Measurements from ENCODE around the gene NHS. TPM values are rescaled to one million over a fixed set of nuclear protein-coding genes. Genes with fewer than 3 reads are reported as not detected.

NHS gene
- total RNA-seq, 1 donor from 2014 or later = 117 TPM

DNA sequence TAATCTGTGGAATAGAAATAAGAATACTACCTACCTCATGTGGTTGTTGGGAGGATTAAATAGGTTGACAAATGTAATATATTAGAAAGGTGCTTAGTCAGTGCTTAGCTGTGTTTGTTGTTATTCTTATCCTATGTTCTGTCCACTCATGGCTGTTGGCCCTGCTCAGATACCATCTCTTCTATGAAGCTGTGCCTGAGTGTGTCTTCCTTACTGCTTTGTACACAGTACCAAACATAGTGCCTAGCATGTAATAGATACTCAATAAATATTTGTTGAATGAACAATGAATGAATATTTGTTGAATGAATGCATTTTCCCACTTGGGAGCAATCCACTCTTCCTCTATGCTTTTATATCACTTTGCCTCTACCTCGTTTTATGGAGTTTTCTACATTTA lies 57.2 kb downstream of the NHS start:
- DNase-seq (ENCODE audit: low spot score, unreplicated experiment) = no peak
- Mint-ChIP-seq H3K9me3 (ENCODE audit: low read depth) (no peaks in the 10 kb centered on the region), H3K4me3 (ENCODE audit: low read depth) (no peak overlapping the region), H3K27me3 (no peaks in the 10 kb centered on the region), H3K36me3 (ENCODE audit: insufficient read depth) (no peaks in the 10 kb centered on the region), H3K27ac (no peak overlapping the region), H3K4me1 (ENCODE audit: low read depth) (peaks cover 15% of the 10 kb centered on the region)
- no peak for TF ChIP-seq CTCF (IDR thresholded peaks at IDR 0.05; ENCODE audit: unreplicated experiment)

DNA sequence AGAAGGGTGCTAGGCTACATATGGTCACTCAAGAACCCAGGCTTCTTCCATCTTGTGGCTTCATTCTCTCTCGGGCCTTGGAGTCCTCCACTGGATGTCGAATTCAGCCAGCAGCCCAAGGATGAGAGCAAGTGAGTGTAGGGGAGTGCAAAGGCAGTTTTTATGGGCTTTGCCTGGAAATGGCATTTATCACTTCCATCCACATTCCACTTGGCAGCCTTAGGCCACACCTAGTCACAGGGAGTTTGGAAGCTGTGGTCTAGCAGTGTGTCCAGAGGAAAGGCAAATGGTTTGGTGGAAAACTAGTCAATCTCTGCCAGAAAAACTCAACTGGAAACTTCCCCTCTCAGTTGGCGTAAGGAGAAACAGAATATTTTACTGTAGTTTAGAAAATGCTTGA lies 59.0 kb downstream of the NHS start:
- Mint-ChIP-seq H3K9me3 (ENCODE audit: low read depth) (no peaks in the 10 kb centered on the region), H3K36me3 (ENCODE audit: insufficient read depth) (no peaks in the 10 kb centered on the region), H3K27me3 (no peaks in the 10 kb centered on the region), H3K4me3 (ENCODE audit: low read depth) (no peak overlapping the region), H3K27ac (no peak overlapping the region), H3K4me1 (ENCODE audit: low read depth) (peaks cover 15% of the 10 kb centered on the region)
- DNase-seq (ENCODE audit: low spot score, unreplicated experiment) = no peak
- no peak for TF ChIP-seq CTCF (IDR thresholded peaks at IDR 0.05; ENCODE audit: unreplicated experiment)

GRCh38 chrX:17435476-17435875 lies 60.5 kb downstream of the NHS start:
- H3K27me3 Mint-ChIP-seq = no peaks in the 10 kb centered on the region
- peaks cover 18% of the 10 kb centered on the region for H3K4me1 Mint-ChIP-seq (ENCODE audit: low read depth)
- H3K27ac Mint-ChIP-seq = peak overlapping the region; percentile 88
- no peak for TF ChIP-seq CTCF (IDR thresholded peaks at IDR 0.05; ENCODE audit: unreplicated experiment)
- no peaks in the 10 kb centered on the region for H3K36me3 Mint-ChIP-seq (ENCODE audit: insufficient read depth)
- no peak for DNase-seq (ENCODE audit: low spot score, unreplicated experiment)
- no peak overlapping the region for H3K4me3 Mint-ChIP-seq (ENCODE audit: low read depth)
- no peaks in the 10 kb centered on the region for H3K9me3 Mint-ChIP-seq (ENCODE audit: low read depth)

DNA sequence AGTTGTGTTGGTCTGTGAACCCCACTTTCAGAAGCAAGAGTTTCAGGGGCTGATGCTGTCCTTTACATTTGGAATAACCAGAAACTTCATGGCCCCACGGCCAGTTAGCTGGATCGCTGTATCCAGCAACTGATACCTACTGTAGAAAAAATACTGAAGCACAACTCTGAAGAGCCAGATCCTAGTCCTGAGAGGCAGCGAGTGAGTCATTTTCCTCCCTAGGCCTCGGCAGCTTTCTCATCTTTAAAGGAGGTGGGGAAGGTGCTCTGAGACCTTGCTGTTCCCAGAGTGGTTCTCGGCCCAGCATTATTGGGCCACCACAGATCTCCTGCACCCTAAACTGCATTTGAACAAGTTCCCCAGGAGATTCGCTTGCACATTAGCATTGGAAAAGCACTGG lies 63.2 kb downstream of the NHS start:
- TF ChIP-seq CTCF (IDR thresholded peaks at IDR 0.05; ENCODE audit: unreplicated experiment) = no peak
- no peak overlapping the region for H3K27ac Mint-ChIP-seq

DNA sequence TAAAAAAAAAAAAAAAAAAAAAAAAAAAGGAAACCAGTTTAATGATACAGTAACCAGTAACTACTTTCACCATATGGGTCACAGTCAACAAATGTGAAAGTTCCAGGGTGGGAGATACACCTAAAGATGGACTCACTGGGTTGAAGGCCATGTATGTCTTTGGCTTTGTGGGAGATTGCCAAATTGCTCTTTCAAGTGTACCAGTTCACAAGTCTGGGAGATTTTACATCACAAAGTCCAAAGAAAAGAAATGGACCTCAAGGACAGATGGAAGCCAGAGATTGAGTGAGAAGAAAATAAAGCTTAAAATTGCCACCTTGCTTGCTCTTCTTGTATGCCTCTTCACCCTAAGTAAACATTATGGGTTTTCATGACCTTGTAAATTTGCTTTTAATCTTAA lies 65.3 kb downstream of the NHS start:
- peaks cover 24% of the 10 kb centered on the region for H3K4me1 Mint-ChIP-seq (ENCODE audit: low read depth)
- no peaks in the 10 kb centered on the region for H3K9me3 Mint-ChIP-seq (ENCODE audit: low read depth)
- no peaks in the 10 kb centered on the region for H3K27me3 Mint-ChIP-seq
- DNase-seq (ENCODE audit: low spot score, unreplicated experiment) = no peak
- no peak overlapping the region for H3K4me3 Mint-ChIP-seq (ENCODE audit: low read depth)
- TF ChIP-seq CTCF (IDR thresholded peaks at IDR 0.05; ENCODE audit: unreplicated experiment) = no peak
- H3K27ac Mint-ChIP-seq = no peak overlapping the region
- no peaks in the 10 kb centered on the region for H3K36me3 Mint-ChIP-seq (ENCODE audit: insufficient read depth)

More for the DNA sequence above, 63.2 kb downstream of the NHS start:
- Mint-ChIP-seq H3K36me3 (ENCODE audit: insufficient read depth) (no peaks in the 10 kb centered on the region), H3K9me3 (ENCODE audit: low read depth) (no peaks in the 10 kb centered on the region), H3K4me1 (ENCODE audit: low read depth) (peaks cover 29% of the 10 kb centered on the region), H3K27me3 (no peaks in the 10 kb centered on the region), H3K4me3 (ENCODE audit: low read depth) (no peak overlapping the region)
- DNase-seq (ENCODE audit: low spot score, unreplicated experiment) = no peak
